Thoracic aorta (tissue), 2 donors: ENCODE measurements around the gene CUBN. TPM values are rescaled to one million over a fixed set of nuclear protein-coding genes. Genes with fewer than 3 reads are reported as not detected.

Source experiments
- ATAC-seq: fragments of 150-250 bp; one replicate; pipeline ENCODE4 v1.8.0; 2017; ENCODE audit warnings: low read depth; ENCODE audit not compliant: insufficient number of reproducible peaks, low FRiP score
- DNase-seq: peaks from one replicate; pipeline ENCODE4 v3.0.0-alpha.2; 2020; ENCODE audit warnings: low spot score
- H3K27ac ChIP-seq, 2 donors: fragments of 200-600 bp; sonication (generic); 1 replicate in 1 of 2; 2 replicates in 1 of 2; pipeline ENCODE4 v1.5.1; 2016; ENCODE audit warnings: mild to moderate bottlenecking in 2 of 2, moderate library complexity in 2 of 2
- H3K27me3 ChIP-seq: fragments of 200-600 bp; sonication (generic); replicated peaks from 2 replicates; pipeline ENCODE4 v1.6.0; 2016; ENCODE audit warnings: mild to moderate bottlenecking; ENCODE audit not compliant: insufficient read depth
- H3K36me3 ChIP-seq: fragments of 200-600 bp; sonication (generic); one replicate; pipeline ENCODE4 v1.5.1; 2016
- H3K4me1 ChIP-seq, 2 donors: fragments of 200-600 bp; sonication (generic); 1 replicate in 1 of 2; 2 replicates in 1 of 2; pipeline versions ENCODE4 v1.5.1 to v1.6.0; 2016; ENCODE audit warnings: low read depth in 2 of 2, mild to moderate bottlenecking in 1 of 2; ENCODE audit not compliant: control insufficient read depth in 1 of 2
- H3K4me3 ChIP-seq: fragments of 200-600 bp; sonication (generic); 2 replicates; pipeline ENCODE4 v1.5.1; 2016; ENCODE audit warnings: mild to moderate bottlenecking
- H3K9me3 ChIP-seq: fragments of 200-600 bp; sonication (generic); 2 replicates; pipeline ENCODE4 v1.5.1; 2016
- CTCF ChIP-seq: fragments of 200-600 bp; sonication (generic); IDR thresholded peaks from one replicate; pipeline ENCODE4 v1.5.1; 2019; ENCODE audit warnings: antibody characterized with exemption
- total RNA-seq, 2 donors: library from RNA; depleted of rRNA; stranded (reverse); fragments of >200 nt; gene quantifications; one replicate each; pipeline versions ENCODE4 v1.1.0 to v1.2.3, GENCODE V29; 2016

Gene CUBN
- total RNA-seq, 2 donors from 2014 or later = 4.1 to 4.6 TPM

GRCh38 chr10:16856092-16856491 lies 273.5 kb downstream of the CUBN start:
- no peak overlapping the region for H3K27ac ChIP-seq
- no peaks in the 10 kb centered on the region for H3K36me3 ChIP-seq
- no peak overlapping the region for H3K4me3 ChIP-seq
- peaks cover 3 to 18% of the 10 kb centered on the region in 2 donors for H3K4me1 ChIP-seq
- DNase-seq = no peak
- no peaks in the 10 kb centered on the region for H3K9me3 ChIP-seq
- H3K27me3 ChIP-seq = no peaks in the 10 kb centered on the region
- no peak for TF ChIP-seq CTCF
- no peak for ATAC-seq

GRCh38 chr10:16854623-16855022 lies 275.0 kb downstream of the CUBN start:
- Histone ChIP-seq H3K27me3 (no peaks in the 10 kb centered on the region), H3K27ac (no peak overlapping the region), H3K4me1 (peaks cover 3 to 18% of the 10 kb centered on the region in 2 donors), H3K36me3 (no peaks in the 10 kb centered on the region), H3K9me3 (no peaks in the 10 kb centered on the region), H3K4me3 (no peak overlapping the region)
- ATAC-seq (no peak), DNase-seq (no peak)
- no peak for TF ChIP-seq CTCF

- H3K36me3 ChIP-seq = no peaks in the 10 kb centered on the region
- no peak overlapping the region for H3K27ac ChIP-seq
- no peaks in the 10 kb centered on the region for H3K9me3 ChIP-seq
- H3K4me1 ChIP-seq = peaks cover 3 to 24% of the 10 kb centered on the region in 2 donors
- ATAC-seq (no peak), DNase-seq (no peak)
- no peaks in the 10 kb centered on the region for H3K27me3 ChIP-seq
- no peak overlapping the region for H3K4me3 ChIP-seq
- no peak for TF ChIP-seq CTCF
These were observed 275.8 kb downstream of the CUBN start for GRCh38 chr10:16853809-16854208.

- Histone ChIP-seq H3K4me3 (no peak overlapping the region), H3K4me1 (peaks cover 5 to 29% of the 10 kb centered on the region in 2 donors), H3K27ac (peak overlapping the region in 1 of 2 donors; percentile 58), H3K27me3 (no peaks in the 10 kb centered on the region), H3K36me3 (no peaks in the 10 kb centered on the region), H3K9me3 (no peaks in the 10 kb centered on the region)
- TF ChIP-seq CTCF = no peak
- DNase-seq = no peak
- no peak for ATAC-seq
These were observed 276.4 kb downstream of the CUBN start for GRCh38 chr10:16853201-16853600.

GRCh38 chr10:16852624-16853023 lies 277.0 kb downstream of the CUBN start:
- peaks cover 9 to 35% of the 10 kb centered on the region in 2 donors for H3K4me1 ChIP-seq
- no peaks in the 10 kb centered on the region for H3K27me3 ChIP-seq
- H3K4me3 ChIP-seq = no peak overlapping the region
- H3K36me3 ChIP-seq = no peaks in the 10 kb centered on the region
- no peak for TF ChIP-seq CTCF
- no peaks in the 10 kb centered on the region for H3K9me3 ChIP-seq
- DNase-seq = no peak
- H3K27ac ChIP-seq = peak overlapping the region; percentile 58 to 65
- ATAC-seq = no peak
